Stimulated activated CD8-positive, alpha-beta memory T cell treated with anti-CD3 and anti-CD28 coated beads, Interleukin-7, amount 100 ng/mL, for 1 hour (primary cell): ENCODE results near the gene AUTS2.

Experiments
- DNase-seq, 2 donors: peaks; one replicate each; pipeline ENCODE4 v3.0.0-alpha.2; 2020; ENCODE audit warnings: low read depth in 2 of 2

AUTS2 gene

GRCh38 chr7:70734411-70734810 lies 1136.1 kb downstream of the AUTS2 start:
- DNase-seq = no peak

- no peak for DNase-seq
Measured at GRCh38 chr7:70735313-70735712, 1137.0 kb downstream of the AUTS2 start.

GRCh38 chr7:70736715-70737460 lies 1138.6 kb downstream of the AUTS2 start:
- no peak for DNase-seq

- DNase-seq = no peak
Measured at GRCh38 chr7:70738151-70738885, 1140.0 kb downstream of the AUTS2 start.

GRCh38 chr7:70739646-70740210 lies 1141.5 kb downstream of the AUTS2 start:
- DNase-seq = no peak

GRCh38 chr7:70741666-70742065 lies 1143.4 kb downstream of the AUTS2 start:
- no peak for DNase-seq

GRCh38 chr7:70743531-70744325 lies 1145.5 kb downstream of the AUTS2 start:
- no peak for DNase-seq

- no peak for DNase-seq
Measured at GRCh38 chr7:70744492-70744891, 1146.2 kb downstream of the AUTS2 start.

GRCh38 chr7:70749831-70750230 lies 1151.6 kb downstream of the AUTS2 start:
- DNase-seq = no peak

- no peak for DNase-seq
Measured at GRCh38 chr7:70751895-70752294, 1153.6 kb downstream of the AUTS2 start.

- DNase-seq = no peak
Measured at GRCh38 chr7:70752794-70753241, 1154.5 kb downstream of the AUTS2 start.

- DNase-seq = no peak
Measured at GRCh38 chr7:70756789-70757188, 1158.5 kb downstream of the AUTS2 start.

- DNase-seq = no peak
Measured at GRCh38 chr7:70758646-70759045, 1160.4 kb downstream of the AUTS2 start.

- no peak for DNase-seq
Measured at GRCh38 chr7:70759674-70760073, 1161.4 kb downstream of the AUTS2 start.

- DNase-seq = no peak
Measured at GRCh38 chr7:70761711-70762328, 1163.5 kb downstream of the AUTS2 start.

GRCh38 chr7:70762696-70763095 lies 1164.4 kb downstream of the AUTS2 start:
- DNase-seq = no peak

GRCh38 chr7:70763961-70764691 lies 1165.9 kb downstream of the AUTS2 start:
- no peak for DNase-seq

GRCh38 chr7:70764701-70765208 lies 1166.5 kb downstream of the AUTS2 start:
- DNase-seq = no peak

- DNase-seq = no peak
Measured at GRCh38 chr7:70765651-70766050, 1167.4 kb downstream of the AUTS2 start.

- DNase-seq = no peak
Measured at GRCh38 chr7:70766109-70766508, 1167.8 kb downstream of the AUTS2 start.

- no peak for DNase-seq
Measured at GRCh38 chr7:70766694-70767093, 1168.4 kb downstream of the AUTS2 start.
